ENCODE data around the gene EIF4E1B.

The EIF4E1B gene

GRCh38 chr5:176687247-176687646 is 56.8 kb downstream of the EIF4E1B start:
- peaks cover 5% of the 10 kb centered on the region for H3K9me3 Mint-ChIP-seq
- no peak overlapping the region for H3K27ac Mint-ChIP-seq (ENCODE audit: low read depth)
- H3K27me3 Mint-ChIP-seq, result peaks cover 72% of the 10 kb centered on the region
- DNase-seq (ENCODE audit: low spot score in 2 of 2) (no peak), ATAC-seq (replicated peaks; ENCODE audit: extremely low read depth, poor library complexity, severe bottlenecking) (no peak)
- no peaks in the 10 kb centered on the region for H3K4me1 Mint-ChIP-seq
- no peaks in the 10 kb centered on the region for H3K36me3 Mint-ChIP-seq (ENCODE audit: insufficient read depth)
- no peak overlapping the region for H3K4me3 Mint-ChIP-seq

- DNase-seq (ENCODE audit: low spot score in 2 of 2), result no peak
- ATAC-seq (replicated peaks; ENCODE audit: extremely low read depth, poor library complexity, severe bottlenecking), result no peak
- Mint-ChIP-seq H3K27ac (ENCODE audit: low read depth) (no peak overlapping the region), H3K9me3 (peaks cover 5% of the 10 kb centered on the region), H3K4me1 (no peaks in the 10 kb centered on the region), H3K4me3 (no peak overlapping the region), H3K36me3 (ENCODE audit: insufficient read depth) (no peaks in the 10 kb centered on the region), H3K27me3 (peaks cover 72% of the 10 kb centered on the region)
Measured at GRCh38 chr5:176687881-176688280, 57.4 kb downstream of the EIF4E1B start.

- Mint-ChIP-seq H3K27ac (ENCODE audit: low read depth) (no peak overlapping the region), H3K4me3 (no peak overlapping the region), H3K9me3 (no peaks in the 10 kb centered on the region), H3K27me3 (peaks cover 72% of the 10 kb centered on the region), H3K4me1 (peaks cover 5% of the 10 kb centered on the region), H3K36me3 (ENCODE audit: insufficient read depth) (no peaks in the 10 kb centered on the region)
- DNase-seq (ENCODE audit: low spot score in 2 of 2) (no peak), ATAC-seq (replicated peaks; ENCODE audit: extremely low read depth, poor library complexity, severe bottlenecking) (no peak)
Measured at GRCh38 chr5:176690911-176691310, 60.4 kb downstream of the EIF4E1B start.

- ATAC-seq (replicated peaks; ENCODE audit: extremely low read depth, poor library complexity, severe bottlenecking) (no peak), DNase-seq (ENCODE audit: low spot score in 2 of 2) (no peak)
- Mint-ChIP-seq H3K36me3 (ENCODE audit: insufficient read depth) (no peaks in the 10 kb centered on the region), H3K4me3 (no peak overlapping the region), H3K27me3 (peaks cover 74% of the 10 kb centered on the region), H3K9me3 (no peaks in the 10 kb centered on the region), H3K27ac (ENCODE audit: low read depth) (no peak overlapping the region), H3K4me1 (peaks cover 5% of the 10 kb centered on the region)
Measured at GRCh38 chr5:176691524-176691923, 61.0 kb downstream of the EIF4E1B start.

GRCh38 chr5:176692326-176692725 is 61.9 kb downstream of the EIF4E1B start:
- Mint-ChIP-seq H3K4me1 (peaks cover 5% of the 10 kb centered on the region), H3K27me3 (peaks cover 82% of the 10 kb centered on the region), H3K36me3 (ENCODE audit: insufficient read depth) (no peaks in the 10 kb centered on the region), H3K27ac (ENCODE audit: low read depth) (no peak overlapping the region), H3K9me3 (no peaks in the 10 kb centered on the region), H3K4me3 (no peak overlapping the region)
- ATAC-seq (replicated peaks; ENCODE audit: extremely low read depth, poor library complexity, severe bottlenecking) (no peak), DNase-seq (ENCODE audit: low spot score in 2 of 2) (no peak)

GRCh38 chr5:176692839-176693476 is 62.5 kb downstream of the EIF4E1B start:
- DNase-seq (ENCODE audit: low spot score in 2 of 2) (no peak), ATAC-seq (replicated peaks; ENCODE audit: extremely low read depth, poor library complexity, severe bottlenecking) (no peak)
- no peaks in the 10 kb centered on the region for H3K36me3 Mint-ChIP-seq (ENCODE audit: insufficient read depth)
- no peaks in the 10 kb centered on the region for H3K9me3 Mint-ChIP-seq
- no peak overlapping the region for H3K27ac Mint-ChIP-seq (ENCODE audit: low read depth)
- H3K4me3 Mint-ChIP-seq, result no peak overlapping the region
- peaks cover 5% of the 10 kb centered on the region for H3K4me1 Mint-ChIP-seq
- peaks cover 89% of the 10 kb centered on the region for H3K27me3 Mint-ChIP-seq

- Mint-ChIP-seq H3K4me3 (no peak overlapping the region), H3K27me3 (peaks cover 94% of the 10 kb centered on the region), H3K36me3 (ENCODE audit: insufficient read depth) (no peaks in the 10 kb centered on the region), H3K4me1 (peaks cover 5% of the 10 kb centered on the region), H3K9me3 (no peaks in the 10 kb centered on the region), H3K27ac (ENCODE audit: low read depth) (no peak overlapping the region)
- DNase-seq (ENCODE audit: low spot score in 2 of 2) (no peak), ATAC-seq (replicated peaks; ENCODE audit: extremely low read depth, poor library complexity, severe bottlenecking) (no peak)
Measured at GRCh38 chr5:176693477-176693851, 63.0 kb downstream of the EIF4E1B start.

- peaks cover 5% of the 10 kb centered on the region for H3K4me1 Mint-ChIP-seq
Measured at GRCh38 chr5:176694146-176694545, 63.7 kb downstream of the EIF4E1B start.

GRCh38 chr5:176694631-176695030 is 64.2 kb downstream of the EIF4E1B start:
- Mint-ChIP-seq H3K27ac (ENCODE audit: low read depth) (no peak overlapping the region), H3K9me3 (no peaks in the 10 kb centered on the region), H3K4me1 (peaks cover 5% of the 10 kb centered on the region), H3K4me3 (no peak overlapping the region), H3K36me3 (ENCODE audit: insufficient read depth) (no peaks in the 10 kb centered on the region), H3K27me3 (peaks cover 95% of the 10 kb centered on the region)
- ATAC-seq (replicated peaks; ENCODE audit: extremely low read depth, poor library complexity, severe bottlenecking), result no peak
- DNase-seq (ENCODE audit: low spot score in 2 of 2), result no peak

More at GRCh38 chr5:176694146-176694545, 63.7 kb downstream of the EIF4E1B start:
- no peak for DNase-seq (ENCODE audit: low spot score in 2 of 2)
- Mint-ChIP-seq H3K27ac (ENCODE audit: low read depth) (no peak overlapping the region), H3K36me3 (ENCODE audit: insufficient read depth) (no peaks in the 10 kb centered on the region), H3K4me3 (no peak overlapping the region), H3K27me3 (peaks cover 98% of the 10 kb centered on the region), H3K9me3 (no peaks in the 10 kb centered on the region)
- no peak for ATAC-seq (replicated peaks; ENCODE audit: extremely low read depth, poor library complexity, severe bottlenecking)

GRCh38 chr5:176695073-176695472 is 64.6 kb downstream of the EIF4E1B start:
- Mint-ChIP-seq H3K36me3 (ENCODE audit: insufficient read depth) (no peaks in the 10 kb centered on the region), H3K27ac (ENCODE audit: low read depth) (no peak overlapping the region), H3K27me3 (peaks cover 95% of the 10 kb centered on the region), H3K4me3 (no peak overlapping the region), H3K4me1 (peaks cover 5% of the 10 kb centered on the region), H3K9me3 (no peaks in the 10 kb centered on the region)
- ATAC-seq (replicated peaks; ENCODE audit: extremely low read depth, poor library complexity, severe bottlenecking), result no peak
- no peak for DNase-seq (ENCODE audit: low spot score in 2 of 2)
